PC-3 (cell line): ENCODE measurements around the gene RAB6A. TPM values are rescaled to one million over a fixed set of nuclear protein-coding genes. Genes with fewer than 3 reads are reported as not detected.

Experiments
- ATAC-seq: fragments of 200-7000 bp; cut with Tn5 transposase; 2 replicates; pipeline ENCODE4 v1.9.1; 2020; ENCODE audit warnings: mild to moderate bottlenecking, moderate library complexity
- BruUV-seq: library from RNA; stranded (reverse); fragments of 400-500 nt; replicated peaks from 2 replicates; lab custom pipeline; 2021; lab: Mats Ljungman, UMichigan
- CTCF ChIA-PET: fragments of 300-600 bp; sonication (Branson Sonifier 250); formaldehyde crosslinking; loops from one replicate; lab custom pipeline; 2022; ENCODE audit warnings: antibody characterized with exemption; lab: Charles Lee
- POLR2A ChIA-PET: fragments of 300-600 bp; sonication (Branson Sonifier 250); formaldehyde crosslinking; loops from one replicate; lab custom pipeline; 2022; ENCODE audit warnings: antibody characterized with exemption; ENCODE audit not compliant: unreplicated experiment; lab: Charles Lee
- DNase-seq: peaks from one replicate; pipeline ENCODE4 v3.0.0-alpha.2; 2015
- H2AFZ ChIP-seq: fragments of 300-600 bp; sonication (generic); 2 replicates; pipeline ENCODE4 v1.6.0; 2016; ENCODE audit warnings: antibody characterized with exemption, low read length
- H3F3A ChIP-seq: fragments of 300-600 bp; sonication (generic); one replicate; pipeline ENCODE4 v1.6.0; 2017; ENCODE audit warnings: antibody characterized with exemption, low read length, control low read depth, mild to moderate bottlenecking; ENCODE audit not compliant: unreplicated experiment
- H3K27ac ChIP-seq: fragments of 300-600 bp; sonication (generic); 2 replicates; pipeline ENCODE4 v1.5.1; 2016; ENCODE audit warnings: mild to moderate bottlenecking, low read length
- H3K27me3 ChIP-seq: fragments of 300-600 bp; sonication (generic); 2 replicates; pipeline ENCODE4 v1.6.1; 2016; ENCODE audit warnings: low read length, mixed read lengths
- H3K36me3 ChIP-seq: fragments of 300-600 bp; sonication (generic); 2 replicates; pipeline ENCODE4 v1.6.1; 2016; ENCODE audit warnings: low read depth, mixed run types, low read length, mixed read lengths
- H3K4me1 ChIP-seq: fragments of 300-600 bp; sonication (generic); 2 replicates; pipeline ENCODE4 v1.5.1; 2016; ENCODE audit warnings: low read length; ENCODE audit not compliant: insufficient read depth
- H3K4me2 ChIP-seq: fragments of 300-600 bp; sonication (generic); 2 replicates; pipeline ENCODE4 v1.6.0; 2016; ENCODE audit warnings: low read length
- H3K4me3 ChIP-seq: fragments of 300-600 bp; sonication (generic); 2 replicates; pipeline ENCODE4 v1.5.1; 2016; ENCODE audit warnings: mild to moderate bottlenecking, low read length, mixed read lengths
- H3K79me2 ChIP-seq: fragments of 300-600 bp; sonication (generic); 2 replicates; pipeline ENCODE4 v1.6.1; 2017; ENCODE audit warnings: low read length, mixed read lengths
- H3K9ac ChIP-seq: fragments of 300-600 bp; sonication (generic); 2 replicates; pipeline ENCODE4 v1.6.0; 2016; ENCODE audit warnings: mild to moderate bottlenecking, low read length
- H3K9me2 ChIP-seq: fragments of 300-600 bp; sonication (generic); replicated peaks from 2 replicates; pipeline ENCODE4 v1.6.1; 2016; ENCODE audit warnings: mixed run types, low read length, mixed read lengths
- H3K9me3 ChIP-seq: fragments of 300-600 bp; sonication (generic); 2 replicates; pipeline ENCODE4 v1.6.1; 2016; ENCODE audit warnings: low read length, mixed read lengths
- H4K20me1 ChIP-seq: fragments of 300-600 bp; sonication (generic); 2 replicates; pipeline ENCODE4 v1.6.1; 2016; ENCODE audit warnings: low read length, mixed read lengths
- CTCF ChIP-seq: fragments of 300-600 bp; sonication (generic); conservative IDR thresholded peaks from 2 replicates; pipeline ENCODE4 v1.5.1; 2017; ENCODE audit warnings: antibody characterized with exemption, low read depth, mild to moderate bottlenecking, low read length
- EZH2 ChIP-seq: fragments of 300-600 bp; sonication (generic); IDR thresholded peaks from one replicate; pipeline ENCODE4 v1.6.1; 2017; ENCODE audit warnings: antibody characterized with exemption, mild to moderate bottlenecking, low read length; ENCODE audit not compliant: unreplicated experiment
- EZH2phosphoT487 ChIP-seq: fragments of 300-600 bp; sonication (generic); IDR thresholded peaks from 2 replicates; pipeline ENCODE4 v1.6.1; 2018; ENCODE audit warnings: mild to moderate bottlenecking, antibody characterized with exemption, low read length, borderline replicate concordance
- intact Hi-C: fragments of 100-400 bp; cut with micrococcal nuclease; formaldehyde crosslinking; loops from 2 replicates; pipeline ENCODE4 v1.9.0; 2023
- total RNA-seq: library from RNA; depleted of rRNA; stranded (reverse); fragments of >200 nt; gene quantifications from 2 replicates; pipeline ENCODE4 v1.2.3, GENCODE V29; 2014

Gene RAB6A
- total RNA-seq, 1 experiment from 2014 or later: 97.9 TPM

GRCh38 chr11:73729594-73730206 is 31.2 kb downstream of the RAB6A start:
- peaks cover 31% of the 10 kb centered on the region for H3K79me2 ChIP-seq
- no peak overlapping the region for H3K9ac ChIP-seq
- TF ChIP-seq EZH2phosphoT487: no peak
- peak; percentile 66 for TF ChIP-seq CTCF
- ATAC-seq: peak; percentile 38; the same call in 1 of the 2 replicates
- H3K27ac ChIP-seq: no peak overlapping the region
- H2AFZ ChIP-seq: no peak overlapping the region
- H4K20me1 ChIP-seq: no peaks in the 10 kb centered on the region
- intact Hi-C loops: no loop called here
- DNase-seq: peak; percentile 45
- H3K4me2 ChIP-seq: no peak overlapping the region
- H3K9me3 ChIP-seq: no peaks in the 10 kb centered on the region
- peaks cover 3% of the 10 kb centered on the region; the same call in 1 of the 2 replicates for H3K36me3 ChIP-seq
- H3K9me2 ChIP-seq: no peaks in the 10 kb centered on the region
- ChIA-PET POLR2A (no interaction called here), CTCF (no interaction called here)
- H3K4me1 ChIP-seq: no peaks in the 10 kb centered on the region
- BruUV-seq: TSS peak; percentile 33
- H3K4me3 ChIP-seq: no peak overlapping the region
- H3K27me3 ChIP-seq: no peaks in the 10 kb centered on the region
- peaks cover 3% of the 10 kb centered on the region for H3F3A ChIP-seq

- ChIA-PET CTCF (no interaction called here), POLR2A (no interaction called here)
- H3K4me2 ChIP-seq: no peak overlapping the region
- H3K4me1 ChIP-seq: no peaks in the 10 kb centered on the region
- no peak overlapping the region for H3K4me3 ChIP-seq
- TF ChIP-seq CTCF: no peak
- TF ChIP-seq EZH2phosphoT487: no peak
- TF ChIP-seq EZH2: no peak
- peaks cover 16% of the 10 kb centered on the region for H3K79me2 ChIP-seq
- H3K9me3 ChIP-seq: no peaks in the 10 kb centered on the region
- no peaks in the 10 kb centered on the region for H3K9me2 ChIP-seq
- DNase-seq: no peak
- H3K27me3 ChIP-seq: no peaks in the 10 kb centered on the region
- peaks cover 3% of the 10 kb centered on the region; the same call in 1 of the 2 replicates for H3K36me3 ChIP-seq
- H3K9ac ChIP-seq: no peak overlapping the region
- peaks cover 3% of the 10 kb centered on the region for H3F3A ChIP-seq
- no peak for ATAC-seq
- H3K27ac ChIP-seq: no peak overlapping the region
- BruUV-seq: no TSS peak
- intact Hi-C loops: no loop called here
- H4K20me1 ChIP-seq: no peaks in the 10 kb centered on the region
- no peak overlapping the region for H2AFZ ChIP-seq
Observed at GRCh38 chr11:73728000-73728399, 32.9 kb downstream of the RAB6A start.

- H4K20me1 ChIP-seq: no peaks in the 10 kb centered on the region
- no TSS peak for BruUV-seq
- peaks cover 7% of the 10 kb centered on the region; the same call in 1 of the 2 replicates for H3K79me2 ChIP-seq
- H3K4me1 ChIP-seq: no peaks in the 10 kb centered on the region
- H3K27ac ChIP-seq: no peak overlapping the region
- POLR2A ChIA-PET: no interaction called here
- TF ChIP-seq EZH2phosphoT487 (no peak), CTCF (no peak), EZH2 (no peak)
- H3K9me3 ChIP-seq: no peaks in the 10 kb centered on the region
- no peak overlapping the region for H3K9ac ChIP-seq
- H3F3A ChIP-seq: peaks cover 3% of the 10 kb centered on the region
- no peaks in the 10 kb centered on the region for H3K27me3 ChIP-seq
- no peak overlapping the region for H3K4me2 ChIP-seq
- H2AFZ ChIP-seq: no peak overlapping the region
- peaks cover 3% of the 10 kb centered on the region; the same call in 1 of the 2 replicates for H3K36me3 ChIP-seq
- intact Hi-C loops: no loop called here
- ATAC-seq (no peak), DNase-seq (no peak)
- no peak overlapping the region for H3K4me3 ChIP-seq
- no peaks in the 10 kb centered on the region for H3K9me2 ChIP-seq
- CTCF ChIA-PET: no interaction called here
Observed at GRCh38 chr11:73726825-73727224, 34.0 kb downstream of the RAB6A start.
